ENCODE measurements around the gene SUSD6.

SUSD6 gene

DNA sequence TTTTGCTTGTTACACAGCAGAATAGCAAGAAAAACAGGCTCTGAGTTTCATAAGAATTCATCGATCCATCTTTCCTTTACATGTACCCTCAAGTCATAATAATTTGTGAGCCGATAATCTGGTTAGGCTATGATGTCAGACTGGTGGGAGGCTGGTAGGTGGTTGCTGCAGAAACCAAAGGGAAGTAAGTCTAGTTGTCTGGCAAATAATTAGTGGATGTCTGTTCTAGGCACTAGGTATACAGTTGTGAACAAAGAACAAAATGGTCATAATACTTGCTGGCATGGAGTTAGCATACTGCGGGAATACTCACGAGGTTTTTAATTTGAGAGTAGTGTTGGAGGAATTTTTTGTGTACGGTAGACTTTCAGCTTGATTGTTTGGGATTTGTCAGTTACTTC is 8.8 kb downstream of the SUSD6 start:
- Mint-ChIP-seq H3K36me3 (peaks cover 6% of the 10 kb centered on the region), H3K4me1 (peaks cover 71% of the 10 kb centered on the region), H3K27me3 (no peaks in the 10 kb centered on the region), H3K4me3 (peak overlapping the region; percentile 18), H3K9me3 (no peaks in the 10 kb centered on the region), H3K27ac (peak overlapping the region; percentile 99)
- DNase-seq (ENCODE audit: low spot score in 2 of 2) (no peak), ATAC-seq (ENCODE audit: low read depth) (peak; percentile 28)

DNA sequence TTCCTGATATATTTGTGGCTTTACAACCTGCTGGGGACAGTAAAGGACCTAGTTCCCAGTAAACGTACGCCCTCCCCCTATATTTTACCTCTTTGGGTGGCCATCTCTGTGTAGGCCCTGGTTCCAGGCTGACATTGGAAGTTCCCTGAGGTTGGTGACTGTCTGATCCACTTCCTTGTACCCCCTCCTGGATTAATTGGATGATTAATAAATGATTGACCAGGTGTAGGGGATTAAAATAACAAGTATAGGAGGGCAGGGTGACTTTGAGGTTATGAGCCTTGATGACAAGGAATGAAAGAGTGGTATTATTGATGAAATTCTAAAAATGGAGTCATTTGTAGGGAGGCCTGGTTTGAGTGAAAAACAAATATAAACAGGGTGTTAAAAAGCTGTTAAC is 9.6 kb downstream of the SUSD6 start:
- Mint-ChIP-seq H3K36me3 (peaks cover 6% of the 10 kb centered on the region), H3K27me3 (no peaks in the 10 kb centered on the region), H3K27ac (peak overlapping the region; percentile 99), H3K4me1 (peaks cover 72% of the 10 kb centered on the region), H3K9me3 (no peaks in the 10 kb centered on the region), H3K4me3 (peak overlapping the region; percentile 15)
- ATAC-seq (ENCODE audit: low read depth) = no peak
- no peak for DNase-seq (ENCODE audit: low spot score in 2 of 2)

GRCh38 chr14:69624136-69624535 is 12.7 kb downstream of the SUSD6 start:
- H3K9me3 Mint-ChIP-seq = no peaks in the 10 kb centered on the region
- ATAC-seq (ENCODE audit: low read depth) (no peak), DNase-seq (ENCODE audit: low spot score in 2 of 2) (no peak)
- peak overlapping the region; percentile 87 for H3K27ac Mint-ChIP-seq
- no peaks in the 10 kb centered on the region for H3K27me3 Mint-ChIP-seq
- no peak overlapping the region for H3K4me3 Mint-ChIP-seq
- peaks cover 3% of the 10 kb centered on the region for H3K36me3 Mint-ChIP-seq
- peaks cover 63% of the 10 kb centered on the region for H3K4me1 Mint-ChIP-seq

- ATAC-seq (ENCODE audit: low read depth) (peak; percentile 90), DNase-seq (ENCODE audit: low spot score in 2 of 2) (peak in 1 of 2 donors; percentile 52)
- peak overlapping the region; percentile 87 for H3K27ac Mint-ChIP-seq
- H3K36me3 Mint-ChIP-seq = no peaks in the 10 kb centered on the region
- no peaks in the 10 kb centered on the region for H3K9me3 Mint-ChIP-seq
- peaks cover 65% of the 10 kb centered on the region for H3K4me1 Mint-ChIP-seq
- H3K4me3 Mint-ChIP-seq = peak overlapping the region; percentile 60
- no peaks in the 10 kb centered on the region for H3K27me3 Mint-ChIP-seq
Measured at GRCh38 chr14:69625299-69626131, 14.1 kb downstream of the SUSD6 start.

- ATAC-seq (ENCODE audit: low read depth) = no peak
- Mint-ChIP-seq H3K27me3 (no peaks in the 10 kb centered on the region), H3K4me1 (peaks cover 63% of the 10 kb centered on the region), H3K4me3 (peak overlapping the region; percentile 60), H3K36me3 (no peaks in the 10 kb centered on the region), H3K9me3 (no peaks in the 10 kb centered on the region), H3K27ac (peak overlapping the region; percentile 87)
- DNase-seq (ENCODE audit: low spot score in 2 of 2) = no peak
Measured at GRCh38 chr14:69626132-69626500, 14.7 kb downstream of the SUSD6 start.

DNA sequence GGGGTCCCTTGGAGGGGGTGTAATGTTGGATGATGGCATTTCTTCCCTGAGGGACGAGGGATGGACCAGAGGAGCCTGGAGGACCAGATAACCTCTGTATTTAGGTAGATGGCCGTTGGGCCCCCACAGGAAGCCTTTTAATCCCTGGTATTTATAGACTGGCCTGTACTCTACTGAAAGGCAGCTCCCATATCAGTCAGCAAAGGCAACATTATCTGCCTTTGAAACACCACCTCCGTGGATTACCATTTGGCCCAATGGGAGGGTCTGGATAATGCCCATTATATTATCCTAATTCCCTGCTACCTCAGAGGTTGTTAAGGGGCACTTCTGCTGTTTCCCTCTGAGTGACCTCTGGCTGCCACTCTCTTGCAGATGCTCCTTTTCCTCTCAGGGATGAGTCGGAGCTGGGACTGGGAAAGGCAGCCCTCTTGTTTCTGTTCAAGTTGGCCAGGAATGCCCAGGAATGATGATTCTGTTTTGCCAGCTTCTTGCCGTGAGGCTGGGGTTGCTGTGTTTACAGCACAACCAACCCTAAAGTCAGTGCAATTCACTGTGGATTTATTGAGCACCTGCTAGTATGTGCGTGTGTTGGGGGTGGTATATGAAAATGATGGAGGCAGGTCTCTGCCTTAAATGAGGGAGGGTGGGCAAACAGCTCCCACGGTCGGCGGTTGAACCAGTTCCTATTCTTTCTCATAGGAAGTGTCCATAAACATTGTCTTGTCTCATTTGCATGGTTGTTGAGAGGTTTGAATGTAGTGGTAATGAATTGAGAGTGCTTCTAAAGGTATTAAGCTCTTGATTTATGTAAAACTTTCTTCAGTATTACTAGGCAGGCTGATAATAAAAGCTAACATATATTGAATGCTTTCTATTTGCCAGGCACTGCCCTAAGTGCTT is 18.1 kb downstream of the SUSD6 start:
- ATAC-seq (ENCODE audit: low read depth) = peak; percentile 21

DNA sequence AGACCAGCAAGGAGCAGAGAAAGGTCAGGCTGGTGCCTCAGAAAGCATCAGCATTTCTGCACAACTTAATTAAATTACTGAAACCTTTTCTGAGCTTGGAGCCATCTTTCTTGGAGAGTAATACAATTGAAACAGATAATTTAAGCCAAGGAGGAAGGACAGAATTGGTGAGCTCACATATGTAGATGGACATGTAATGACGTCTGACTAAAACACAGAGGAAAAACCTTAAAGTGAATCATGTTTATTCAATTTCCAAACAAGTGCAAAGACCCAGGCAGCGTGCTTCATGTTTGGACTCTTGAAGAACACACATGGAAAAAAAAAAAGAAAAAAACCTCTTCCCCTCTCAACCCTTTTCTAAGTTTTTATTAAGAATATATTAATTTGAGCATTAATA is 19.0 kb downstream of the SUSD6 start:
- Mint-ChIP-seq H3K4me3 (peak overlapping the region; percentile 58), H3K27ac (peak overlapping the region; percentile 61), H3K9me3 (no peaks in the 10 kb centered on the region), H3K36me3 (peaks cover 2% of the 10 kb centered on the region), H3K27me3 (no peaks in the 10 kb centered on the region), H3K4me1 (peaks cover 73% of the 10 kb centered on the region)
- DNase-seq (ENCODE audit: low spot score in 2 of 2) (no peak), ATAC-seq (ENCODE audit: low read depth) (no peak)

More for the DNA sequence above, 18.1 kb downstream of the SUSD6 start:
- peaks cover 2% of the 10 kb centered on the region for H3K36me3 Mint-ChIP-seq
- H3K27ac Mint-ChIP-seq = peak overlapping the region; percentile 61
- H3K27me3 Mint-ChIP-seq = no peaks in the 10 kb centered on the region
- peaks cover 76% of the 10 kb centered on the region for H3K4me1 Mint-ChIP-seq
- peak overlapping the region; percentile 70 for H3K4me3 Mint-ChIP-seq
- no peak for DNase-seq (ENCODE audit: low spot score in 2 of 2)
- no peaks in the 10 kb centered on the region for H3K9me3 Mint-ChIP-seq

DNA sequence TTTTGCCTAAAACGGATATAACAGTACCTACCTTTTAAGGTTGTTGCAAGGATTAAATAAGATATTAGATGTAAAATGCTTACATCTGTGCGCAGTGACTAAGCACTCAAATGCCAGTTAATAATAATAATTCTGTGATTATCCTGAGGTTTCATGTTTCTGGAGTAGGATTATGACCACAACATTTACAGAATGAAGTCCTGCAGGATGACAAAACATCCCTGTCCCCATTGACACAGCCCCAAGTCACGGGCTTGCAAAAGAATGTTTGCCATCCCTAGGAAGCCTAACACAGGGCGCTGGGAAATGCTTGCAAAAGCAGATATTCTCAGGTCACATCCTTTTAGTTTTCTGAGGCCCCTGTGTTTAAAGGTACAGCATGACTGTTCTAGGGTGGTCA is 20.1 kb downstream of the SUSD6 start:
- ATAC-seq (ENCODE audit: low read depth) (no peak), DNase-seq (ENCODE audit: low spot score in 2 of 2) (no peak)
- Mint-ChIP-seq H3K4me3 (no peak overlapping the region), H3K27me3 (no peaks in the 10 kb centered on the region), H3K36me3 (peaks cover 2% of the 10 kb centered on the region), H3K27ac (peak overlapping the region; percentile 92), H3K4me1 (peaks cover 74% of the 10 kb centered on the region), H3K9me3 (no peaks in the 10 kb centered on the region)

DNA sequence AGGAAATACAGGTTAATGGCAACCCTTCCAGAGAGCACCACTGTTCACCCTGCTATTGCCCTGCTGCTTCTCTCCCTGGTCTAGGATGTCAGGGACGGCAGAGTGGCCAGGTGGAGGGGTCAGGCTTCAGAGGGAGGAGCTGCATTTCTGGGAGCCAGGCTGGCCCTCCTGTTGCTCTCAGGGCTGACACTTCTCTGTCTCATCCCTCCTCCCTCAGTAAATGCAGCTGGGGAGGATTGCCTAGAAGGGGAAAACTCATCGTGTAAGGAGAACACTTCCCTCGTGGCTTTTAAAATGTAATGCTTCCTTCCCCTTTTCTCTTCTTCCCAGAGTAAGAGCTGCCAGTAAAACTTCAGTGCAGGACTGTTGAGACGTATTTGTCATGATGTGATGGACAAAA is 20.8 kb downstream of the SUSD6 start:
- Mint-ChIP-seq H3K36me3 (peaks cover 2% of the 10 kb centered on the region), H3K27me3 (no peaks in the 10 kb centered on the region), H3K27ac (peak overlapping the region; percentile 92), H3K9me3 (no peaks in the 10 kb centered on the region), H3K4me3 (no peak overlapping the region), H3K4me1 (peaks cover 76% of the 10 kb centered on the region)
- no peak for DNase-seq (ENCODE audit: low spot score in 2 of 2)
- ATAC-seq (ENCODE audit: low read depth) = no peak

DNA sequence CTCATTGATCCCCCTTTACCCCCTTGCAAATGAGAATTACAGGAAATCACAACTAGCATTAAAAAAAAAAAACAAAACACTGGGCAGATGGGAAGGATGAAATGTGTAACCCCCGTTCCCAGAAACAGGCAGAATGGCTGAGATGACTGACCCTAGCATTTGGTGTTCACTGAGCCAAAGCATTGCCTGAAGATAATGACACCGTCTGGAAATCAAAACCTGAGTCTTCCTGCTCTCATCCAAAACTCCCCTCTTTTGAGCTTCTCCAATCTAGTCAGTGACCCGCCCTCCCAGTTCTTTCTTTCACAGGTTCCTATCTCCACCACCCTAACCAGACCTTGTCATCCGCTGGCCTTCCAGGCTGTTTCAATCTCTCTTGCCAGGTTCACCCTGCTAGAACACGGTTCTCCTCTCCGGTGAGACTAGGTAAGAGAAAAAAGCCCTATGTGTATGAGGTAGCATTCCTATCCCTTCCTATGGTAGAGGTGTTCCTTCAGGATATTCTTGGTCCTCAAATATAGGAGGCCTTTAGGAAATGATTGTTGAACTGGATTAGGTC is 21.3 kb downstream of the SUSD6 start:
- Mint-ChIP-seq H3K4me1 (peaks cover 81% of the 10 kb centered on the region), H3K27me3 (no peaks in the 10 kb centered on the region), H3K4me3 (peak overlapping the region; percentile 9), H3K36me3 (peaks cover 2% of the 10 kb centered on the region), H3K27ac (peak overlapping the region; percentile 92), H3K9me3 (no peaks in the 10 kb centered on the region)
- no peak for ATAC-seq (ENCODE audit: low read depth)
- DNase-seq (ENCODE audit: low spot score in 2 of 2) = no peak

- no peaks in the 10 kb centered on the region for H3K27me3 Mint-ChIP-seq
- H3K27ac Mint-ChIP-seq = peak overlapping the region; percentile 92
- no peak overlapping the region for H3K4me3 Mint-ChIP-seq
- ATAC-seq (ENCODE audit: low read depth) = no peak
- no peak for DNase-seq (ENCODE audit: low spot score in 2 of 2)
- H3K4me1 Mint-ChIP-seq = peaks cover 84% of the 10 kb centered on the region
- H3K9me3 Mint-ChIP-seq = no peaks in the 10 kb centered on the region
- peaks cover 2% of the 10 kb centered on the region for H3K36me3 Mint-ChIP-seq
Measured at GRCh38 chr14:69633238-69633637, 21.8 kb downstream of the SUSD6 start.

- Mint-ChIP-seq H3K27me3 (no peaks in the 10 kb centered on the region), H3K9me3 (peaks cover 3% of the 10 kb centered on the region), H3K27ac (peak overlapping the region; percentile 92), H3K4me3 (peak overlapping the region; percentile 37), H3K36me3 (peaks cover 6% of the 10 kb centered on the region), H3K4me1 (peaks cover 76% of the 10 kb centered on the region)
- DNase-seq (ENCODE audit: low spot score in 2 of 2) = no peak
- ATAC-seq (ENCODE audit: low read depth) = peak; percentile 19
Measured at GRCh38 chr14:69635981-69636639, 24.7 kb downstream of the SUSD6 start.

- Mint-ChIP-seq H3K9me3 (peaks cover 5% of the 10 kb centered on the region), H3K27me3 (no peaks in the 10 kb centered on the region), H3K4me1 (peaks cover 73% of the 10 kb centered on the region), H3K4me3 (peak overlapping the region; percentile 37), H3K36me3 (peaks cover 11% of the 10 kb centered on the region), H3K27ac (peak overlapping the region; percentile 92)
- ATAC-seq (ENCODE audit: low read depth) = no peak
- no peak for DNase-seq (ENCODE audit: low spot score in 2 of 2)
Measured at GRCh38 chr14:69636718-69637480, 25.5 kb downstream of the SUSD6 start.

All from memory B cell (primary cell).